Head of caudate nucleus (tissue), 42 donors: ENCODE data around the gene IL12RB2.
"Not testable (repeated sequence)": the region's sequence is repeated elsewhere in the genome, so short reads cannot be mapped to it uniquely, and the experiment has no call there.

ENCODE experiments used
- DNase-seq, 42 donors: peaks; one replicate each; pipeline versions ENCODE4 v3.0.0 to v3.0.0-alpha.2; 2020 to 2021; ENCODE audit warnings: mixed read lengths in 7 of 42
- intact Hi-C: fragments of 100-400 bp; cut with DNase I; formaldehyde crosslinking; loops from one replicate; pipeline ENCODE4 v1.15.0; 2022

The IL12RB2 gene

DNA sequence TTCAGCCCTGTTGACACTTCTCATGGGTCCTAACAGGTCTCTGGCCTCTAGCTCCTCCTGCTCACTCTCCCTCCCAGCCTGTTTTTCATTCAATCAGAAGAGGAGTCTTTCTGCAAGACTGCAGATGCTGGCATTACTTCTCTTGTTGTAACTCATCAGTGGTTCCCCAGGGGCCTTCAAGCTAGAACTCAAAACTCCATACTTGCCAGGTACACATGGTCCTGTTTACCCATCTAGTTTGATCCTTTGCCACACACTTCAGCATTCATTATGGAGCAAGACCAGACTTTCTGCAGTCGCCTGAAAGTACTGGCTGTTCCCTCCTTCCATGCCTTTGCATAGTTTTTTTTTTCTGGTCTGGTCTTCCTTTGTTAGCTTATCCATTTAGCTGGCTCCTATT lies 74.6 kb downstream of the IL12RB2 start:
- intact Hi-C loops = no loop called here
- DNase-seq = no peak

DNA sequence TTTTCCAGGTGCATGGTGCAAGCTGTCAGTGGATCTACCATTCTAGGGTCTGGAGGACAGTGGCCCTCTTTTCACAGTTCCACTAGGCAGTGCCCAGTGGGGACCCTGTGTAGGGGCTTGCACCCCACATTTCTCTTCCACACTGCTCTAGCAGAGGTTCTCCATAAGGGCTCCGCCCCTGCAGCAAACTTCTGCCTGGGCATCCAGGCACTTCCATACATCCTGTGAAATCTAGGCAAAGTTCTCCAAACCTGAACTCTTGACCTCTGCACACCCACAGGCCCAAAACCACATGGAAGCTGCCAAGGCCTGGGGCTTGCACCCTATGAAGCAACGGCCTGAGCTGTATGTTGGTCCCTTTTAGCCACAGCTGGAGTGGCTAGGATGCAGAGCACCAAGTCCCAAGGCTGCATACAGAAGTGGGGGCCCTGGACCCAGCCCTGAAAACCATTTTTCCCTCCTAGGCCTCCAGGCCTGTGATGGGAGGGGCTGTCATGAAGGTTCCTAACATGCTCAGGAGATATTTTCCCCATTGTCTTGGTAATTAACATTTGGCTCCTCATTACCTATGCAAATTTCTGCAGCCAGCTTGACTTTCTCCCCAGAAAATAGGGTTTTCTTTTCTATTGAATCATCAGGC lies 76.4 kb downstream of the IL12RB2 start:
- DNase-seq = no peak
- intact Hi-C loops = no loop called here

DNA sequence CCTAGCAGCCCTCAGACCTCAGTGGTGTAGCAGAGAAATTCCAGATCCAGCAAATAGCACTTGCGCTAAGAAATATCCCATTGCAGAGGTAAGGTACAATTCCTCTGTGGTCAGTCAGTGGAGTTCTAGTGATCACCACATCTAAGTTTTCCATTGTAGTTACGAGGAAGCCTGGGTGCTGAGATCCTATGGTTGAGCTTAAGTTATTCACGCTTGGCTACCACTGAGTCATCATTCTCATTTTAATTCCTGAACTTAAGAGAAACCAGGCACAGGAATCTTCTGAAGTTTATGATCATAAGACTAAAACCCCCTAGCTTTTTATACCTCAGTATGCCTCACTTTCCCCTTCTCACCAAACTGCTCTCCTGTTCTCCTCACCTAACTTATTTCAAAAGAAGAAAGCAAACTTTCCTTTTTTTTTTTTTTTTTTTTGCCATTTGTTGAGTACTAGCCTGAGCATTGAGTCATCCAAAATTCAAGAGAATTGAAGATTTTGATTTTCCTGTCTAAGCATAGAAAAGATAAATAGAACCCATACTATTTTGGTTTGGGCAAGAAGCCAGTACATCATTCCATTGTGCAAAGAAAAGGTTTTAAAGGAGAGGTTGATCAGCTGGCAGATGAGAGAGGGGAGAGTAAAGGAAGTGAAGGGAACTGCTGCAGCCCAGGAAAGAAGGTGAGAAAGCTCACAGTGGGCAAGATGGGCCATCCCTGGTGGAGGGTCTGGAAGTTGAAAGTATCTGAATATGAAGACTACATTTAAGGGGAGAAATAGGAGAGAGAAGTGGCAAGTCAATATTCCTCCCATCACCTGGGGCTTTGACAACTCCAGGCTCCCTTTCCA lies 82.6 kb downstream of the IL12RB2 start:
- DNase-seq = no peak
- intact Hi-C loops = no loop called here

DNA sequence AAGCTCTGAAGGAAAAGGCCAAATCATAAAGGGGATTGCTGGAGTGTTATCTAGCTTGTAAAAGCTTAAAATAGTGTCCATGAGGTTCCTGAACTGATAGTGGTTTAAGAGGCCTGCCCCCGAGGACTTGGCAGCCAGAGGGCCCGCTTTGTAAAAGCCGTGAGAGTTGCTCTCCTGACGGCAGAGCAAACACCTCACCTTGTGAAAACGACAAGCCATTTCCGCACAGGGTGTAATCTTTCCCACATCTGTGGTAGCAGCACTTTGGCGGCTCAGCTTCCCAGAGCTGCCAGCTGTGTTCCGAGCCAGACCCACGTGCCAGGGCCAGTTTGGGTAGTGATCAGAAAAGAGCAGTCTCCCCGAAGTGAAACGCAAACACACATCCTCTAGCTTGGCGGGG lies 85.6 kb downstream of the IL12RB2 start:
- intact Hi-C loops = no loop called here
- peak in 2 of 42 donors; percentile 3 to 17 for DNase-seq

DNA sequence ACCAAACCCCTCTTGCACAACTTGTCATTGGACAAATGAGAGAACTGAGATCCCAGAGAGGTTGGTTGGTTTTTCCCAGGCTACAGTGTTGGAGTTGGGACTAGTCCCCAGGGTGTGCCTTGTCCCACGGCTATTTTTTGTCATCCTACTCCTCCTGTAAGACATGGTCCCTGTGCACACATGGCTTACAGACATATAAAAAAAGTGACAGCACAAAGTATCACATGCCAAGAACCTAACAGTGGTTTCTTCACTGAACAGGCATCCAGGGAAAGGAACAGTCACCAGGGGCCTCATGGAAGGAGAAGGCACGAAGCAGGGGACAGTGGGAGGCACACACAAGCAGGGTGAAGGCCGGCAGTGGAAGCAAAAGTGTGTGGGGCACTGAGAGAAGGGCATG lies 86.1 kb downstream of the IL12RB2 start:
- intact Hi-C loops = no loop called here
- DNase-seq = no peak

DNA sequence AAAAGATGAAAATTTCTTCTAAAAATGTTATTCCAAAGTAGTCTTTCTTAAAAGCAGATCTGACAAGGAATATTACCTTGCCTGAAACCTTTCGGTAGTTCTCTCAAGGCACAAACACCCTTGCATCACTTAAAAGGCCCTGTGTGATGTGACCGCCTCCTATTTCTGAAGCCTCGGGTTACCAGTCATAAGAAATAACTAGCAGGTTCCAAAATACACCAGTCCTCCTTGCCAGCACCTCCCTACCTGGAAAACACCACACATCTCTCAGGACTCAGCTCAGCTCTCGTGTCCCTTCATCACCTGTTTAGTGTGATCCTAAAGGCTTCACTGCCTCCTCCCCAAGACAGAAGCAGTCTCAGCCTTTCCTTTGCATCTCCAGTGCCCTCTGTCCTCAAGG lies 86.9 kb downstream of the IL12RB2 start:
- DNase-seq = no peak
- intact Hi-C loops = no loop called here

DNA sequence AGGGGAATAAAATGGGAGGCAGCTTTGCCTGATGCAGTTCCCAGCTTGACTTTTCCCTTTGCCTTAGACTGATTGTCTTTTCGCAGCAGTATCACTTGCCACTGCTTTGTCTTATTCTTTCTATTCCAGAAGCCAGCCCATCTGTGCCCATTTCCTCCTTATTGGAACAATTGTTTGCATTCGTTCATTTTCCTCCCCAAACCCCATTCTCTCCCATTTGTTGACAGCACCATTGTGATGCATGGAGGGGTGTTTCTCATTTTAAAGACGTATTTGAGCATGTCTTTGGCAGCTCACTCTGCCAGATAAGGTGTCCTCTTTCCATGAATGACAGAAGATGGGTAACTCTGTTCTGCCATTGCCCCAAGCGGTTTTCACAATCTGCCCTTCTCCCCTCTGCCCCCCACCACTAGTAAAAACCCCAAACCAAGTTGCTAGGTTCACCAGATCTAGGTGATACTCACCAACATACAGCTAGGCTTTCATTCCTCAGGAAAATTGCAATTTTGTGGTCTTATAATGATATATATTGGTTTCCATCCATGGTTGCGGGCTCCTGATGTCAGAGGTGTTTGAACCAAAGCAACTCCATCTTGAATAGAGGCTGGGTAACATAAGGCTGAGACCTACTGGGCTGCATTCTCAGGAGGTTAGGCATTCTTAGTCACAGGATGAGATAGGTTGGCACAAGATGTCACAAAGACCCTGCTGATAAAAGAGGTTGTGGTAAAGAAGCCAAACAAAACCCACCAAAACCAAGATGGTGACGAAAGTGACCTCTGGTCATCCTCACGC lies 91.7 kb downstream of the IL12RB2 start:
- DNase-seq = no peak
- intact Hi-C loops = no loop called here

DNA sequence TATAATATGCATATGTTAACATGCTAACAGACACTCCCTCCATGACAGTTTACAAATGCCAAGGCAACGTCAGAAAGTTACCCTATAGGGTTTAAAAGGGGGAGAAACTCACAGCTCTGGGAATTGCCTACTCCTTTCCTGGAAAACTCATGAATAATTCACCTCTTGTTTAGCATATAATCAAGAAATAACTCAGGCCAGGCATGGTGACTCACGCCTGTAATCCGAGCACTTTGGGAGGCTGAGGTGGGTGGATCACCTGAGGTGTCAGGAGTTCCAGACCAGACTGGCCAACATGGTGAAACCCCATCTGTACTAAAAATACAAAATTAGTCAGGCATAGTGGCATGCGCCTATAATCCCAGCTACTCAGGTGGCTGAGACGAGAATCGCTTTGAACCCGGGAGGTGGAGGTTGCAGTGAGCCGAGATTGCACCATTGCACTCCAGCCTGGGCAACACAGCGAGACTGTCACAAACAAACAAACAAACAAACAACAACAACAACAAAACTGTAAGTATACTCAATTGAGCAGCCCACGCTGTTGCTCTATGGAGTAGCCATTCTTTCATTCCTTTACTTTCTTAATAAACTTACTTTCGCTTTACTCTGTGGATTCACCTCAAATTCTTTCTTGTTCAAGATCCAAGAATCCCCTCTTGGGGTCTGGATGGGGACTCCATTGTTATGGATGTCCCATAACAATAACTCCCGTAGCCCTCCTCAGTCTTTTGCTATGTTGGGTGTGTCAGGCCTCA lies 92.5 kb downstream of the IL12RB2 start:
- intact Hi-C loops, DNase-seq: not testable (repeated sequence)

DNA sequence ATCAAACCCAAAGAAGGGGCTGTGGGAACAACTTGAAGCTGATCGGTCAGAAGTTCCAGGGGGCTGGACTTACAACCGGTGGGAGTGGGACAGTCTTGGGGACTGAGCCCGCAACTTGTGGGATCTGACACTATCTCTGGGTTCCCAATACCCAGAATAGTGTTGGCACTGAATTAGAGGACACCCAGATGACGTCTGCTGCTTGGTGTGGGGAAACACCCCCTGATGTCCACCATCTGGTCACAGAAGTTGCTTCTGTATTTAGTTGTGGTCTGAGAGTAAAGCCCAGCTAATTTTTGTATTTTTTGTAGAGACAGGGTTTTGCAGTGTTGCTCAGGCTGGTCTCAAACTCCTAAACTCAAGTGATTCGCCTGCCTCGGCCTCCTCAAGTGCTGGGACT lies 93.8 kb downstream of the IL12RB2 start:
- DNase-seq = no peak
- intact Hi-C loops = no loop called here

DNA sequence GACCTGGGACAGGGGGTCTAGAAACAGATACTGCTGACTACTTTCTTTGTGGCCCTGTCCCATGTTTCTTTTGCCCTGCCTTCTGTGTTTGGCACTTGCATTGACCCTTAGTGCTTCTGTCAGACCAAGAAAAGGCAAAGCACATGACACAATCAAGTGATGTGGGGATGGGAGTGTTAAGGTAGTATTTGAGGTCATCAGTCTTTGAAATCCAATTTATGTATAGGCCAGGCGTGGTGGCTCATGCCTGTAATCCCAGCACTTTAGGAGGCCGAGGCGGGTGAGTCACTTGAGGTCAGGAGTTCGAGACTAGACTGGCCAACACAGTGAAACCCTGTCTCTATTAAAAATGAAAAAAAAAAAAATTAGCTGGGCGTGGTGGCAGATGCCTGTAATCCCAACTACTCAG lies 96.5 kb downstream of the IL12RB2 start:
- intact Hi-C loops = no loop called here
- no peak for DNase-seq

DNA sequence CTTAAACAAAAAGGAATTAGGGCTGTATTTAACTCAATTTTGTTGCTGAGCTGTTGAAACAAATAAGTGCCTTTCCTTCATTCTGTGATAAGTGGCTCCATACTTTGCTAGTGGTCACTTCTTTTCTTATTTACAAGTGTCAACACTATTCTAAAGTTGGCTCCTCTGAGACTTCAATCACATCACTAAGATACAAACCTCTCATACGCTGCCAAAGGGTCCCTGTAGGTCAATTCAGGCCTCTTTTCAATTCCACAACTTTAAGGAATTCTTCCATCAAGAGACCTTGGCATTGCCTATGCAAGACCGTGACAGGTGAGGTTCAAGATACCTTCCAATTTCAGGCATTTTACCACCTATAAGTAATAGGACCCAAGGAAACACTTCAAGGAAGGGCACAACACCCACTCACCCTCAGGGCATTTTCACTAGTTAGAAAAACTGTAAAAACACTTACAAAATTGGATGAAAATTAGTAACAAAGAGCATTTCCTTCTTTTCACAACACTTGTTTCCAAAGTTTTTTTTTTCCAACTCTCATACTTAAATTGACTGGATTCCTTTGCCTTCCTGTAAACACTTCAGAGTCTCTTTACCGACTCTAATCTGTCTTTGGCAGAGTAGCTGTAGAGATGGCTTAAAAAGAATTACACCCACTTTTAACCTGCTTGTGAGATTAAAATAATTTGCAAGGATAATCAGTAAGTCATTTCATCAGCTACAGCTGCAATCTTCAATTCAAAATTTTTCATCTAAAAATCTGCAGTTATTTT lies 98.0 kb downstream of the IL12RB2 start:
- DNase-seq = no peak
- intact Hi-C loops = no loop called here

DNA sequence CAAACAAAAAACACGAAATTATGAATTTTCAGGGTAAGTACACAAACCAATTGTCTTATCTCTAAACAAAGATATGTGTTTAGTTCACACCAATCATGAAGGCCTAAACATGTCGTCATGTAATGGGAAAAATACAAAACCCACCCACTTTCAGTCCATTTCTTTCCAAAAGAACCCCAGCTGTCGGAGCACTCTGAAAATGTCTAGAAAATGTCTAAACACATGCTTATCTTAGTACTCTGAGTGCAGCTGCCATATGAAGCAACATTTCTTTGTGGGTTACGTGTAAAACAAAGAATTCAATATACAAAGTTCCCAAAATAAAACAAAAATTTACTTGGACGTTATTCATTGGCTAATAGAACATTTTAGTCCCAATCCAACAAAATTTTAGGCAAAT lies 99.8 kb downstream of the IL12RB2 start:
- intact Hi-C loops = no loop called here
- no peak for DNase-seq

DNA sequence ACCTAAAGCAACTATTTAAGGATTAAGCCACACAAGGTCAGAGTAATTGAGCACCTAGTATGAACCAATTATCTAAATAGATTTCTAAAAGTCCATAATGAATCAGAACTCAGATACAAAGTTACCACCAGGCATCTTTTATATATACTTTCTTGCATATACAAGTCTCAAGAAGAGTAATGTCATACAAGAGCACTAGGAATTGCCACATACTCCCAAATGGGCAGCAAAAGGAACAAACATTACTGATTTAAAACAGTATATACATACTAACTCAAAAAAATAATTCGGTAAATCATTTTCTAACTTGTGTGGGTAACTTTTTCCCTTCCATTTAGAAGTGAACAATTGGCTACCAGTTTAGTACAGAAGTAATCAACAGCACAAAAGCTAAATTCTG lies 100.5 kb downstream of the IL12RB2 start:
- intact Hi-C loops = no loop called here
- DNase-seq = no peak

DNA sequence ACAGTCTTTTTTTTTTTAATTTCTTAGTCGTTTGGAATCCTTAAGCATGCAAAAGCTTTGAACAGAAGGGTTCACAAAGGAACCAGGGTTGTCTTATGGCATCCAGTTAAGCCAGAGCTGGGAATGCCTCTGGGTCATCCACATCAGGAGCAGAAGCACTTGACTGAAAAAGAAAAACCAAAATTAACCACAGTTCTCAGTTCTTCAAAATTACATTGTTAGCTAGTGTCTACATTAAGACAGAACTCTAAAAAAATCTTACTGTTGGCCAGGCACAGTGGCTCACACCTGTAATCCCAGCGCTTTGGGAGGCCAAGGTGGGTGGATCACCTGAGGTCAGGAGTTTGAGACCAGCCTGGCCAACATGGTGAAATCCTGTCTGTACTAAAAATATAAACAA lies 105.4 kb downstream of the IL12RB2 start:
- intact Hi-C loops, DNase-seq: not testable (repeated sequence)

DNA sequence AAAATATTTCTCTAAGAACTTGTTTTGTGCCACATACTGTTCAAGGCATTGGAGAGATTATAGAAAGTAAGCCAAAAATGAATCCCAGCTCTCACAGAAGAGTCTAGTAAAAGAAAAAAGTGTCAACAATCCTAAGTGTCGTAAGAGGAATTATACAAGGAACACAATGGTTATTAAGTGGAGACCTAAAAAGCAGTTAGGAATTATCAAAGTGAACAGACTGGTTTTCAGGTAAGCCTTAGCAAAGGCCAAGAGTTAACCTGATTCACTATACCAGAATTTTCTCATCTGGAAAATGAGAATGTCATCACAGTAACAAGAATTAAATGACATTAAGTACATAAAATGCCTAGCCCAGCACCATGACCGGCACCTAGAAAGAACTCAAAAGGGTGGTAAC lies 106.9 kb downstream of the IL12RB2 start:
- DNase-seq = no peak
- intact Hi-C loops = no loop called here

DNA sequence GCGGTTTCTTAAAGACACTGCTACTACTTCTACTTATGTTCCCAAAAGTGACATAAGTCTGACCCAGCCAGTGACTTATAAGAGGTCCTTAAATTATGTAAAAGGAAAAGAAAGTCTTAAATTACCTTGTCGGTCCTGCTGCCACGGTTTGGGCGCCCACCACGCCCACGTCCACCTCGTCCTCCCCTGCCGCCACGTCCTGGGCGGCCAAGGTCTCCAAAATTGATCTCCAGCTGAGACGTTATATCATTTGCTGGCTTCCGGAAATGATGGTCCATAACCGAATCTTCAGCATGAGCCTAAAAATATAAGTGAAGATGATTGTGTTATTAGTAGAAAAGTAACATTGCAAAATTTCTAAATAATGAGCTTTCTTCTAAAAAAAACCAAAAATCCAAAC lies 107.4 kb downstream of the IL12RB2 start:
- intact Hi-C loops = no loop called here
- DNase-seq = no peak

DNA sequence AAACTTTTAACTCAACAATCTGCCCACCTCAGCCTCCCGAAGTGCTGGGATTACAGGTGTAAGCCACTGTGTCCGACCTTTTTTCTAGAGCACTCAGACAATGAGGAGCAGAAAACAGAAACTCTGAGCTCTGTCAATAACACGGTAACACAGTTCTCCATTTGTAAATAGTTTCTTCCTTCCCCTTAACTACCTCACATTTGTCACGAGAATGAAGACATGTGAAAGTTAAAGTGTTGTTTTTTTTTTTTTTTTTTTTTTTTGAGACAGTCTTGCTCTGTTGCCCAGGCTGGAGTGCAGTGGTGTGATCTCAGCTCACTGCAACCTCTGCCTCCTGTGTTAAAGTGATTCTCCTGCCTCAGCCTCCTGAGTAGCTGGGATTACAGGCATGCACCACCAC lies 110.1 kb downstream of the IL12RB2 start:
- intact Hi-C loops, DNase-seq: not testable (repeated sequence)

DNA sequence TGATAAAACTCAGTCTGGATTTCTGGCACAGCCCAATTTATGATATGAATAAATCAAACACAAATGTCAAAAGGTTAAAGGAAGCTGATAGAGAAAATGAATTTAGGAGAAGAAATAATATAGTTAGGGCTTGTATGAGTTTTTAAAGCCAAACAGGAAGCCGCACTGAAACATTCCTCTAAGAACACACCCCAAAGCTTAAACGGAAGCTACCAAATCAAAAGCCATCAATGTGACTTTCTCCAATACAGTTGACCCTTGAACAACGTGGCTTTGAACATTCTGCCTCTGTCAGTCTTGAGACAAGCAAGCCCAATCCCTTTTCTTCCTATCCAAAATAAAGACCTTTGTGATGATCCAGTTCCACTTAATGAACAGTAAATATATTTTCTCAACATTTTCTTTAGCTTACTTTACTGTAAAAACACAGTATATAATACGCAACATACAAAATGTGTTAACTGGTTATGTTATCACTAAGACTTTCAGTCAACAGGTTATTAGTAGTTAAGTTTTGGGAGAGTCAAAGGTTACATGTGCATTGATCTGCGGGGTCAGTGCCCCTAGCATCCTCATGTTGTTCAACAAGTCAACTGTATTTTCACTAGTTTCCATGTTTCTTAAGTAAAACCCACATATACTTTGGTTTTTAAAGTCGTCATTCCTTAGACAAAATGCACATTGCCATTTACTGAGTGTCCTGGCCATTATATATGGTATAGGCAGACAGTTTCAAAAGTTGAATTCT lies 111.3 kb downstream of the IL12RB2 start:
- intact Hi-C loops = no loop called here
- DNase-seq = no peak
